Naive thymus-derived CD4-positive, alpha-beta T cell (primary cell): Measurements from ENCODE around the gene ST8SIA1. TPM values are rescaled to one million over a fixed set of nuclear protein-coding genes. Genes with fewer than 3 reads are reported as not detected.
A peak's percentile ranks its signal among the peaks of the same experiment; 100 is the strongest.

ENCODE experiments used
- ATAC-seq: fragments of 150-1000 bp; cut with Tn5 transposase; 2 replicates; pipeline ENCODE4 v1.10.0; 2021; ENCODE audit warnings: mild to moderate bottlenecking, moderate library complexity
- CTCF ChIA-PET: fragments of 350-600 bp; sonication (Branson Sonifier 250); formaldehyde crosslinking; loops from one replicate; lab custom pipeline; 2021; ENCODE audit warnings: antibody characterized with exemption; lab: Charles Lee
- POLR2A ChIA-PET: fragments of 350-600 bp; sonication (Branson Sonifier 250); formaldehyde crosslinking; loops from one replicate; lab custom pipeline; 2021; ENCODE audit warnings: antibody characterized with exemption, inconsistent platforms; lab: Charles Lee
- DNase-seq, 9 donors: peaks; one replicate each; pipeline versions ENCODE4 v3.0.0 to v3.0.0-alpha.2; 2020 to 2022; ENCODE audit warnings: mixed read lengths in 1 of 9
- H3K27ac ChIP-seq: one replicate; pipeline ENCODE4 v1.7.0; 2013; ENCODE audit warnings: mild to moderate bottlenecking, low read depth, low read length, moderate library complexity
- H3K27me3 ChIP-seq, 2 donors: one replicate each; pipeline ENCODE4 v1.7.0; 2013; ENCODE audit warnings: low read length in 2 of 2, mild to moderate bottlenecking in 2 of 2, moderate library complexity in 2 of 2; ENCODE audit not compliant: control insufficient read depth in 2 of 2, insufficient read depth in 2 of 2
- H3K36me3 ChIP-seq, 3 experiments: 1 replicate in 2 of 3; 2 replicates in 1 of 3; pipeline ENCODE4 v1.7.0; 2013; ENCODE audit warnings: low read length in 3 of 3, mild to moderate bottlenecking in 3 of 3, moderate library complexity in 1 of 3; ENCODE audit not compliant: insufficient read depth in 3 of 3, control insufficient read depth in 2 of 3
- H3K4me1 ChIP-seq, 2 donors: one replicate each; pipeline ENCODE4 v1.7.0; 2013; ENCODE audit warnings: low read length in 2 of 2, mild to moderate bottlenecking in 2 of 2, moderate library complexity in 1 of 2; ENCODE audit not compliant: control insufficient read depth in 2 of 2, insufficient read depth in 2 of 2
- H3K4me3 ChIP-seq: 2 replicates; pipeline ENCODE4 v1.7.0; 2013; ENCODE audit warnings: mild to moderate bottlenecking, low read length
- H3K9me3 ChIP-seq, 3 experiments: 1 replicate in 2 of 3; 2 replicates in 1 of 3; pipeline ENCODE4 v1.7.0; 2013; ENCODE audit warnings: low read length in 3 of 3; ENCODE audit not compliant: control insufficient read depth in 2 of 3
- H3K27ac Mint-ChIP-seq, 9 donors: one replicate each; pipeline ENCODE4 v1.8.0; 2020 to 2022; ENCODE audit warnings: mixed read lengths in 9 of 9, mild to moderate bottlenecking in 8 of 9, moderate library complexity in 5 of 9, inconsistent platforms in 2 of 9
- H3K27me3 Mint-ChIP-seq, 5 donors: one replicate each; pipeline ENCODE4 v1.8.0; 2021 to 2022; ENCODE audit warnings: mixed read lengths in 5 of 5, mild to moderate bottlenecking in 1 of 5
- H3K36me3 Mint-ChIP-seq, 5 donors: one replicate each; pipeline ENCODE4 v1.8.0; 2020 to 2022; ENCODE audit warnings: mixed read lengths in 5 of 5, mild to moderate bottlenecking in 3 of 5, inconsistent platforms in 1 of 5
- H3K4me1 Mint-ChIP-seq, 7 donors: one replicate each; pipeline ENCODE4 v1.8.0; 2020 to 2022; ENCODE audit warnings: mixed read lengths in 7 of 7, mild to moderate bottlenecking in 3 of 7, inconsistent platforms in 1 of 7
- H3K4me3 Mint-ChIP-seq, 10 donors: one replicate each; pipeline ENCODE4 v1.8.0; 2020 to 2022; ENCODE audit warnings: mild to moderate bottlenecking in 10 of 10, mixed read lengths in 10 of 10, moderate library complexity in 6 of 10, inconsistent platforms in 2 of 10
- H3K9me3 Mint-ChIP-seq, 11 donors: one replicate each; pipeline ENCODE4 v1.8.0; 2020 to 2022; ENCODE audit warnings: mixed read lengths in 11 of 11, mild to moderate bottlenecking in 4 of 11, inconsistent platforms in 1 of 11, moderate library complexity in 1 of 11
- intact Hi-C, 2 donors: fragments of 100-400 bp; cut with micrococcal nuclease; formaldehyde crosslinking; loops; one replicate each; pipeline ENCODE4 v1.15.1; 2023
- polyA plus RNA-seq, 2 donors: library from polyadenylated mRNA; unstranded; fragments of 300-500 nt; fragmentation: Illumina TruSeq; gene quantifications; one replicate each; pipeline ENCODE4 v1.2.3, GENCODE V29; 2021
- total RNA-seq, 6 experiments: library from RNA in 5 of 6; stranded (reverse) in 5 of 6; gene quantifications; 1 replicate in 5 of 6; 2 replicates in 1 of 6; pipeline ENCODE4 v1.2.3 and lab custom pipeline; 2021 to 2026

ST8SIA1 gene
- total and polyA plus RNA-seq, 7 experiments from 2014 or later = 0.51 to 6.0 (median 2.7) TPM; not detected in 1

DNA sequence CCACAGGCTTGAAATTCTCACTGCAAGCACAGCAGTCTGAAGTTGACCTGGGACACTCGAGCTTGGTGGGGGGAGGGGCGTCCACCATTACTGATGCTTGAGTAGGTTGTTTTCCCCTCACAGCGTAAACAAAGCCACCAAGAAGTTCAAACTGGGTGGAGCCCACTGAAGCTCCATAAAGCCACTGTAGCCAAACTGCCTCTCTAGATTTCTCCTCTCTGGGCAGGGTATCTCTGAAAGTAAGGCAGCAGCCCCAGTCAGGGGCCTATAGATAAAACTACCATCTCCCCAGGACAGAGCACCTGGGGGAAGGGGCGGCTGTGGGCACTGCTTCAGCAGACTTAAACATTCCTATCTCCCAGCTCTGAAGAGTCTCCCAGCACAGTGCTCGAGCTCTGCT is 31.7 kb upstream of the ST8SIA1 start:
- Histone ChIP-seq H3K9me3 (no peaks in the 10 kb centered on the region), H3K4me1 (no peaks in the 10 kb centered on the region), H3K36me3 (no peaks in the 10 kb centered on the region), H3K4me3 (no peak overlapping the region), H3K27me3 (no peaks in the 10 kb centered on the region), H3K27ac (no peak overlapping the region)
- ChIA-PET CTCF (no interaction called here), POLR2A (no interaction called here)
- no peak overlapping the region for H3K4me3 Mint-ChIP-seq
- intact Hi-C loops = no loop called here
- no peaks in the 10 kb centered on the region for H3K27me3 Mint-ChIP-seq
- no peak overlapping the region for H3K27ac Mint-ChIP-seq
- no peak for ATAC-seq
- no peak for DNase-seq
- H3K9me3 Mint-ChIP-seq = peaks cover 5 to 26% (median 14%) of the 10 kb centered on the region in 11 donors
- no peaks in the 10 kb centered on the region for H3K4me1 Mint-ChIP-seq
- peaks cover 0 to 10% (median 4%) of the 10 kb centered on the region in 5 donors for H3K36me3 Mint-ChIP-seq

DNA sequence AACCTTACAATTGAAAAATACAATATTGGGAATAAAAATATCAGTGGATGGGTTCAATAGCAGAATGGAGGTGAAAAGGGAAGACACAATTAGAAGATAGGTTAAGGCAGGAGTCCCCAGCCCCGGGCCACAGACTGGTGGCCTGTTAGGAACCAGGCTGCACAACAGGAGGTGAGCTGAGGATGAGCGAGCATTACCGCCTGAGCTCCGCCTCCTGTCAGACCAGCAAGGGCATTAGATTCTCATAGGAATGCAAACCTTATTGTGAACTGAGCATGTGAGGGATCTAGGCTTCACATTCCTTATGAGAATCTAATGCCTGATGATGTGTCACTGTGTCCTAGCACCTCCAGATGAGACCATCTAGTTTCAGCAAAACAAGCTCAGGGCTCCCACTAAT is 27.3 kb upstream of the ST8SIA1 start:
- ChIA-PET POLR2A (no interaction called here), CTCF (interaction anchor here (0.7 to 1.0 kb wide), 2 partner anchors 81 to 205 kb away, joined by 3 read pairs; no protein-coding TSS in a partner anchor)
- no peak overlapping the region for H3K4me3 ChIP-seq
- intact Hi-C loops = no loop called here
- Mint-ChIP-seq H3K4me3 (no peak overlapping the region), H3K27ac (no peak overlapping the region), H3K36me3 (peaks cover 0 to 3% (median 0%) of the 10 kb centered on the region in 5 donors), H3K4me1 (no peaks in the 10 kb centered on the region), H3K27me3 (peaks cover 0 to 8% (median 3%) of the 10 kb centered on the region in 5 donors), H3K9me3 (peaks cover 0 to 5% (median 0%) of the 10 kb centered on the region in 11 donors)
- no peaks in the 10 kb centered on the region for H3K27me3 ChIP-seq
- no peaks in the 10 kb centered on the region for H3K4me1 ChIP-seq
- no peak for ATAC-seq
- H3K36me3 ChIP-seq = no peaks in the 10 kb centered on the region
- no peak for DNase-seq
- no peak overlapping the region for H3K27ac ChIP-seq
- no peaks in the 10 kb centered on the region for H3K9me3 ChIP-seq

- CTCF ChIA-PET = interaction anchor here (1.0 kb wide), 1 partner anchor 82 kb away, joined by 3 read pairs; no protein-coding TSS in a partner anchor
Measured at GRCh38 chr12:22360774-22361173, 26.3 kb upstream of the ST8SIA1 start.

GRCh38 chr12:22357531-22357930 is 23.0 kb upstream of the ST8SIA1 start:
- peaks cover 0 to 3% (median 0%) of the 10 kb centered on the region in 5 donors for H3K36me3 Mint-ChIP-seq
- Histone ChIP-seq H3K4me3 (no peak overlapping the region), H3K36me3 (no peaks in the 10 kb centered on the region), H3K9me3 (no peaks in the 10 kb centered on the region), H3K4me1 (no peaks in the 10 kb centered on the region), H3K27ac (no peak overlapping the region), H3K27me3 (no peaks in the 10 kb centered on the region)
- POLR2A ChIA-PET = no interaction called here
- no peak overlapping the region for H3K4me3 Mint-ChIP-seq
- peaks cover 0 to 8% (median 3%) of the 10 kb centered on the region in 5 donors for H3K27me3 Mint-ChIP-seq
- intact Hi-C loops = no loop called here
- CTCF ChIA-PET = no interaction called here
- H3K27ac Mint-ChIP-seq = no peak overlapping the region
- H3K9me3 Mint-ChIP-seq = peaks cover 0 to 5% (median 0%) of the 10 kb centered on the region in 11 donors
- H3K4me1 Mint-ChIP-seq = no peaks in the 10 kb centered on the region
- no peak for DNase-seq
- ATAC-seq = no peak

More at GRCh38 chr12:22360774-22361173, 26.3 kb upstream of the ST8SIA1 start:
- Mint-ChIP-seq H3K4me3 (no peak overlapping the region), H3K27ac (no peak overlapping the region), H3K4me1 (no peaks in the 10 kb centered on the region), H3K27me3 (peaks cover 0 to 8% (median 3%) of the 10 kb centered on the region in 5 donors), H3K36me3 (peaks cover 0 to 3% (median 0%) of the 10 kb centered on the region in 5 donors), H3K9me3 (peaks cover 0 to 5% (median 0%) of the 10 kb centered on the region in 11 donors)
- H3K9me3 ChIP-seq = no peaks in the 10 kb centered on the region
- H3K4me3 ChIP-seq = no peak overlapping the region
- no peaks in the 10 kb centered on the region for H3K36me3 ChIP-seq
- intact Hi-C loops = no loop called here
- ATAC-seq = peak; percentile 44
- POLR2A ChIA-PET = no interaction called here
- no peaks in the 10 kb centered on the region for H3K27me3 ChIP-seq
- no peak overlapping the region for H3K27ac ChIP-seq
- no peaks in the 10 kb centered on the region for H3K4me1 ChIP-seq
- DNase-seq = no peak

GRCh38 chr12:22356231-22356630 is 21.7 kb upstream of the ST8SIA1 start:
- DNase-seq (no peak), ATAC-seq (no peak)
- ChIA-PET CTCF (interaction anchor here (0.7 kb wide), 1 partner anchor 16 kb away, joined by 3 read pairs; no protein-coding TSS in a partner anchor), POLR2A (no interaction called here)
- Mint-ChIP-seq H3K27me3 (peaks cover 0 to 8% (median 3%) of the 10 kb centered on the region in 5 donors), H3K36me3 (peaks cover 0 to 3% (median 0%) of the 10 kb centered on the region in 5 donors), H3K27ac (no peak overlapping the region), H3K9me3 (peaks cover 0 to 5% (median 0%) of the 10 kb centered on the region in 11 donors), H3K4me1 (no peaks in the 10 kb centered on the region), H3K4me3 (no peak overlapping the region)
- intact Hi-C loops = no loop called here
- Histone ChIP-seq H3K4me3 (no peak overlapping the region), H3K27ac (no peak overlapping the region), H3K9me3 (no peaks in the 10 kb centered on the region), H3K4me1 (no peaks in the 10 kb centered on the region), H3K27me3 (no peaks in the 10 kb centered on the region), H3K36me3 (no peaks in the 10 kb centered on the region)

DNA sequence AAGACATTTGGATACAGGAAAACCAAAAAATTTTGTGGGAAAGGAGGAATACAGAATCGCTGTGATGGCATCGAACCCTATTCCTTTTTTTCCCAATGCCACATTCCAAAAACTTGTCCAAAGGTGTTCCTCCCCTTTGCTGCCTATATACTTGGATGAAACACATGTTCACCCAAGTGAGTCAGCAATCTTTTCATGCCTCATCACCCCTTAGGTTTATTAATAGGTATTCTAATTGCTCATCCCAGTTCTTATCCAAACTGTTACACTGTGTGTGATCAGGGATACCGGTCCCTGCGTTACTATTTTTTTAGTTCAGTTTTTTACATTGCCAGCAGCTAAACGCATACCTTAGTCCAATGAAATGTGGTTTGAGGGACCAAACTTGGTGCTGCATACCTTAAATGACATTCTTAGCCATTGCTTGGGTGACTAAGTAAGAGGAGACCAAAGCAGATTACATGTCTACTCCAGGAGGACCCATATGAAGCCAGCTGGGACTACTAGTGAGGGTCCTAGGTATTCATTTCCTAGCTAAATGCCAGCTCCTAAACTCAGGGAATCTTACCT is 20.6 kb upstream of the ST8SIA1 start:
- intact Hi-C loops = no loop called here
- no peaks in the 10 kb centered on the region for H3K36me3 ChIP-seq
- DNase-seq (no peak), ATAC-seq (no peak)
- Mint-ChIP-seq H3K36me3 (peaks cover 0 to 2% (median 0%) of the 10 kb centered on the region in 5 donors), H3K9me3 (peaks cover 0 to 3% (median 0%) of the 10 kb centered on the region in 11 donors), H3K27me3 (peaks cover 0 to 5% (median 2%) of the 10 kb centered on the region in 5 donors), H3K27ac (no peak overlapping the region), H3K4me1 (peaks cover 0 to 1% (median 0%) of the 10 kb centered on the region in 7 donors), H3K4me3 (no peak overlapping the region)
- H3K4me3 ChIP-seq = no peak overlapping the region
- no peaks in the 10 kb centered on the region for H3K4me1 ChIP-seq
- no peaks in the 10 kb centered on the region for H3K9me3 ChIP-seq
- ChIA-PET CTCF (no interaction called here), POLR2A (no interaction called here)
- H3K27ac ChIP-seq = no peak overlapping the region
- no peaks in the 10 kb centered on the region for H3K27me3 ChIP-seq
